ENCODE data around the gene DNAH10.
"Not testable (repeated sequence)": the region's sequence is repeated elsewhere in the genome, so short reads cannot be mapped to it uniquely, and the experiment has no call there.

DNAH10 gene

GRCh38 chr12:123749355-123749754, 12.7 kb upstream of the DNAH10 start:
- no peak for DNase-seq

GRCh38 chr12:123750159-123750656, 11.9 kb upstream of the DNAH10 start:
- no peak for DNase-seq

GRCh38 chr12:123752046-123752445, 10.1 kb upstream of the DNAH10 start:
- no peak for DNase-seq

- no peak for DNase-seq
Observed at GRCh38 chr12:123754041-123754772, 7.9 kb upstream of the DNAH10 start.

- DNase-seq = no peak
Observed at GRCh38 chr12:123757561-123757960, 4.5 kb upstream of the DNAH10 start.

- DNase-seq = no peak
Observed at GRCh38 chr12:123760267-123760938, 1.7 kb upstream of the DNAH10 start.

GRCh38 chr12:123762715-123763052, 583 bp downstream of the DNAH10 start:
- no peak for DNase-seq

- DNase-seq = no peak
Observed at GRCh38 chr12:123763093-123763492, 992 bp downstream of the DNAH10 start.

- DNase-seq = no peak
Observed at GRCh38 chr12:123764109-123764508, 2.0 kb downstream of the DNAH10 start.

GRCh38 chr12:123765504-123766035, 3.5 kb downstream of the DNAH10 start:
- no peak for DNase-seq

GRCh38 chr12:123767613-123768012, 5.5 kb downstream of the DNAH10 start:
- DNase-seq = peak; percentile 51

- no peak for DNase-seq
Observed at GRCh38 chr12:123771261-123771660, 9.2 kb downstream of the DNAH10 start.

- DNase-seq = no peak
Observed at GRCh38 chr12:123772074-123772473, 10.0 kb downstream of the DNAH10 start.

- DNase-seq = no peak
Observed at GRCh38 chr12:123773375-123773774, 11.3 kb downstream of the DNAH10 start.

- DNase-seq = no peak
Observed at GRCh38 chr12:123779551-123779950, 17.4 kb downstream of the DNAH10 start.

- no peak for DNase-seq
Observed at GRCh38 chr12:123782997-123783792, 21.1 kb downstream of the DNAH10 start.

- DNase-seq = no peak
Observed at GRCh38 chr12:123787466-123787865, 25.4 kb downstream of the DNAH10 start.

- DNase-seq = no peak
Observed at GRCh38 chr12:123788541-123788940, 26.4 kb downstream of the DNAH10 start.

- not testable (repeated sequence) for DNase-seq
Observed at GRCh38 chr12:123789422-123789821, 27.3 kb downstream of the DNAH10 start.

- DNase-seq = no peak
Observed at GRCh38 chr12:123790905-123791467, 28.9 kb downstream of the DNAH10 start.

- DNase-seq = no peak
Observed at GRCh38 chr12:123794027-123794426, 31.9 kb downstream of the DNAH10 start.

- DNase-seq = no peak
Observed at GRCh38 chr12:123798518-123798917, 36.4 kb downstream of the DNAH10 start.

GRCh38 chr12:123799227-123799626, 37.1 kb downstream of the DNAH10 start:
- DNase-seq = no peak
